A549 (cell line): ENCODE results near the gene COBL. TPM values are rescaled to one million over a fixed set of nuclear protein-coding genes. Genes with fewer than 3 reads are reported as not detected.

ENCODE experiments used
- ATAC-seq, 2 experiments: fragments of 200-7000 bp in 1 of 2; fragments of >200 bp in 1 of 2; cut with Nextera tagmentation in 1 of 2; cut with Tn5 transposase in 1 of 2; 3 replicates each; pipeline versions ENCODE4 v1.8.0 to v1.9.1; 2018 to 2020; ENCODE audit warnings: mild to moderate bottlenecking in 1 of 2, moderate library complexity in 1 of 2
- CTCF ChIA-PET: fragments of 300-600 bp; sonication (Branson Sonifier 250); formaldehyde crosslinking; extraction: SDS; loops from one replicate; lab custom pipeline; 2021; ENCODE audit warnings: antibody characterized with exemption, inconsistent platforms; lab: Yijun Ruan, JAX
- POLR2A ChIA-PET: fragments of 350-600 bp; formaldehyde crosslinking; extraction: SDS; loops from one replicate; lab custom pipeline; 2021; ENCODE audit warnings: antibody characterized with exemption, inconsistent platforms; lab: Yijun Ruan, JAX
- DNase-seq, 2 experiments: peaks; one replicate each; pipeline versions ENCODE4 v3.0.0 to v3.0.0-alpha.2; 2011 to 2016; ENCODE audit warnings: low read depth in 1 of 2, low spot score in 1 of 2
- FAIRE-seq: peaks from 2 replicates; lab custom pipeline; 2011; peaks lifted over from hg19 to GRCh38; lab: Jason Lieb, UNC
- H3K27ac ChIP-seq, 2 experiments: fragments of >200 bp; sonication (Bioruptor Twin); formaldehyde crosslinking; 3 replicates each; pipeline ENCODE4 v1.5.1; 2016 to 2017
- H3K4me1 ChIP-seq: fragments of >200 bp; sonication (Bioruptor Twin); formaldehyde crosslinking; 3 replicates; pipeline ENCODE4 v1.6.1; 2016
- H3K4me2 ChIP-seq: fragments of >200 bp; sonication (Bioruptor Twin); formaldehyde crosslinking; 3 replicates; pipeline ENCODE4 v1.6.1; 2016
- H3K4me3 ChIP-seq: fragments of >200 bp; sonication (Bioruptor Twin); formaldehyde crosslinking; 3 replicates; pipeline ENCODE4 v1.5.1; 2016
- H3K9me3 ChIP-seq: fragments of >200 bp; sonication (Bioruptor Twin); formaldehyde crosslinking; 3 replicates; pipeline ENCODE4 v1.6.1; 2016
- BHLHE40 ChIP-seq: IDR thresholded peaks from 2 replicates; pipeline ENCODE4 v1.6.1; 2012; ENCODE audit warnings: low read depth, low read length, inconsistent platforms
- CBX8 ChIP-seq: fragments of 200-600 bp; sonication (generic); IDR thresholded peaks from 2 replicates; pipeline ENCODE4 v1.6.1; 2016
- CEBPB ChIP-seq, 2 experiments: fragments of >200 bp in 1 of 2; sonication (Bioruptor Twin) in 1 of 2; formaldehyde crosslinking in 1 of 2; IDR thresholded peaks; 2 replicates each; pipeline ENCODE4 v1.6.1; 2012 to 2016
- CHD4 ChIP-seq: fragments of 200-600 bp; sonication (generic); IDR thresholded peaks from 2 replicates; pipeline ENCODE4 v1.6.1; 2016; ENCODE audit warnings: antibody characterized with exemption, mild to moderate bottlenecking, borderline replicate concordance
- EHMT2 ChIP-seq: fragments of 200-600 bp; sonication (generic); IDR thresholded peaks from 2 replicates; pipeline ENCODE4 v1.6.1; 2016; ENCODE audit warnings: antibody characterized with exemption, low read depth, mild to moderate bottlenecking, moderate library complexity
- ESRRA ChIP-seq: fragments of 150-350 bp; IDR thresholded peaks from 2 replicates; pipeline ENCODE4 v1.6.1; 2014; ENCODE audit warnings: mild to moderate bottlenecking, low read length, borderline replicate concordance
- FOSB ChIP-seq: fragments of 250-450 bp; sonication (Bioruptor Pico); IDR thresholded peaks from 2 replicates; pipeline ENCODE4 v1.5.0; 2020; ENCODE audit warnings: mild to moderate bottlenecking, moderate library complexity
- FOXS1 ChIP-seq: fragments of 250-450 bp; sonication (Bioruptor Pico); IDR thresholded peaks from 2 replicates; pipeline ENCODE4 v1.5.0; 2020; ENCODE audit warnings: mild to moderate bottlenecking, moderate library complexity
- GATA3 ChIP-seq: IDR thresholded peaks from 2 replicates; pipeline ENCODE4 v1.6.1; 2012; ENCODE audit warnings: borderline replicate concordance
- HDAC2 ChIP-seq: fragments of 200-600 bp; sonication (generic); IDR thresholded peaks from 2 replicates; pipeline ENCODE4 v1.6.1; 2016
- HEYL ChIP-seq: fragments of 250-450 bp; sonication (Bioruptor Pico); IDR thresholded peaks from 2 replicates; pipeline ENCODE4 v1.8.0; 2021; ENCODE audit warnings: mild to moderate bottlenecking, moderate library complexity
- HOXA7 ChIP-seq: fragments of 250-450 bp; sonication (Bioruptor Pico); IDR thresholded peaks from 2 replicates; pipeline ENCODE4 v1.5.0; 2020; ENCODE audit warnings: mild to moderate bottlenecking, moderate library complexity
- HOXB13 ChIP-seq: fragments of 250-450 bp; sonication (Bioruptor Pico); IDR thresholded peaks from 2 replicates; pipeline ENCODE4 v1.5.0; 2020; ENCODE audit warnings: low read depth, mild to moderate bottlenecking, moderate library complexity
- HOXB5 ChIP-seq: fragments of 250-450 bp; sonication (Bioruptor Pico); IDR thresholded peaks from 2 replicates; pipeline ENCODE4 v1.5.0; 2020; ENCODE audit warnings: mild to moderate bottlenecking, moderate library complexity
- KDM1A ChIP-seq: fragments of 200-600 bp; sonication (generic); IDR thresholded peaks from 2 replicates; pipeline ENCODE4 v1.6.1; 2016; ENCODE audit warnings: low read depth, mild to moderate bottlenecking
- KDM5A ChIP-seq: fragments of 200-600 bp; sonication (generic); IDR thresholded peaks from 2 replicates; pipeline ENCODE4 v1.6.1; 2016; ENCODE audit warnings: antibody characterized with exemption, mild to moderate bottlenecking
- NPAS2 ChIP-seq: fragments of 250-450 bp; sonication (Bioruptor Pico); IDR thresholded peaks from 2 replicates; pipeline ENCODE4 v1.8.0; 2022; ENCODE audit warnings: mild to moderate bottlenecking, moderate library complexity, borderline replicate concordance
- POLR2AphosphoS2 ChIP-seq: conservative IDR thresholded peaks from 2 replicates; pipeline ENCODE4 v1.6.1; 2012; ENCODE audit warnings: low read length, improper control_type of control experiment, inconsistent platforms
- RAD21 ChIP-seq, 2 experiments: fragments of >200 bp in 1 of 2; sonication (Bioruptor Twin) in 1 of 2; formaldehyde crosslinking in 1 of 2; IDR thresholded peaks in 1 of 2; conservative IDR thresholded peaks in 1 of 2; 2 replicates in 1 of 2; 3 replicates in 1 of 2; pipeline ENCODE4 v1.6.1; 2012 to 2018; ENCODE audit warnings: inconsistent platforms in 1 of 2
- RARB ChIP-seq: fragments of 250-450 bp; sonication (Bioruptor Pico); IDR thresholded peaks from 2 replicates; pipeline ENCODE4 v1.8.0; 2021; ENCODE audit warnings: mild to moderate bottlenecking, moderate library complexity
- SMC3 ChIP-seq: fragments of >200 bp; sonication (Bioruptor Twin); formaldehyde crosslinking; IDR thresholded peaks from 3 replicates; pipeline ENCODE4 v1.6.1; 2018; ENCODE audit warnings: inconsistent platforms
- TP53 ChIP-seq: fragments of 250-450 bp; sonication (Bioruptor Pico); IDR thresholded peaks from 2 replicates; pipeline ENCODE4 v1.5.0; 2021; ENCODE audit warnings: mild to moderate bottlenecking, moderate library complexity
- ZC3H11A ChIP-seq: fragments of 450-650 bp; IDR thresholded peaks from 2 replicates; pipeline ENCODE4 v1.6.1; 2014; ENCODE audit warnings: antibody characterized with exemption, mild to moderate bottlenecking
- ZFP36 ChIP-seq: fragments of 450-650 bp; IDR thresholded peaks from 2 replicates; pipeline ENCODE4 v1.6.1; 2014; ENCODE audit warnings: borderline replicate concordance; ENCODE audit not compliant: partially characterized antibody
- ZNF302 ChIP-seq: fragments of 250-450 bp; sonication (Bioruptor Pico); IDR thresholded peaks from 2 replicates; pipeline ENCODE4 v1.9.0; 2021; ENCODE audit warnings: inconsistent platforms, mild to moderate bottlenecking, moderate library complexity
- WGBS: methylation state at CpG from one replicate; pipeline ENCODE4 v1.1.6; 2017; ENCODE audit errors: missing lambda C conversion rate; 5-methylcytosine and 5-hydroxymethylcytosine counted together
- polyA plus RNA-seq, 4 experiments: library from polyadenylated mRNA; depleted of rRNA in 3 of 4; stranded (reverse); fragments of >200 nt; fragmentation: RNase III in 1 of 4; extraction: RNeasy Plus Mini Kit Qiagen cat#74134 plus additional on column Dnase treatment in 1 of 4; gene quantifications; 2 replicates in 3 of 4; 3 replicates in 1 of 4; pipeline ENCODE4 v1.2.3, GENCODE V29; 2011 to 2017
- TF ChIP-seq, protein P1 (sequence below): fragments of 450-650 bp; IDR thresholded peaks from 2 replicates; pipeline ENCODE4 v1.6.1; 2014; ENCODE audit warnings: antibody characterized with exemption
- TF ChIP-seq, protein P2 (sequence below): fragments of 250-450 bp; sonication (Bioruptor Pico); IDR thresholded peaks from 2 replicates; pipeline ENCODE4 v1.5.0; 2020; ENCODE audit warnings: low read depth, mild to moderate bottlenecking, moderate library complexity
- TF ChIP-seq, protein P3 (sequence below): fragments of >200 bp; sonication (Bioruptor Twin); formaldehyde crosslinking; IDR thresholded peaks from 3 replicates; pipeline ENCODE4 v1.6.1; 2016
- TF ChIP-seq, protein P4 (sequence below): fragments of 250-450 bp; sonication (Bioruptor Pico); IDR thresholded peaks from 2 replicates; pipeline ENCODE4 v1.5.0; 2021; ENCODE audit warnings: mild to moderate bottlenecking, moderate library complexity, borderline replicate concordance

The COBL gene
- polyA plus RNA-seq, 2 of the 4 experiments (the other 2 are of a cell fraction) = 1.5 to 7.4 TPM

DNA sequence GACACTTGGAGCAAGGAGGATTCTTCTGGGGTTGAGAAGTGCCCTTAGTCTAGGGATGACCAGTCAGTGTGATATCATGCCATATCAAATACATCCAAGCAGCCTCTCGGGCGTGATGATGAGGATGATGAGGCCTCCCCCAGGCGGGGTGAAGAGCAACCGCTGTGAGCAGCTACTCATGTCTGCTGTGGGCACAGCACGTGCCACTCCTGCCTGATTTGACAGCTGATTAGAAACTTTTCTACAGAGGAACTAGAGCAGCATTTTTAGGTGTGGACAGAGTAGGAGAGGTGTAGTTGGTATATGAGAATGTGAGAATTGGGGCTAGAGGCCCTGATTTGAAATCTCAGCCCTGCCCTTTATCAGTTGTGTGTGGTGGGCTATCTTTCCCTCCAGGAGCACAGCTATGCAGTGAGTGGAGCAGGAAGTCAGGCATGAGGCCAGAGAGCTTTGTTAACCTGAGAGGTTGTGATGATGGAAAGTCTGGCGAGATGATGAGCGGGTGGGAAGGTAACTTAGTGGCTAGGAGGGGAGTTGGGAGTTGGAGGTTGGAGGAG, 49.6 kb upstream of the COBL start:
- no peak for DNase-seq
- ChIA-PET POLR2A (no interaction called here), CTCF (interaction anchor here (0.6 to 6.8 kb wide), 42 partner anchors 8 to 1230 kb away, joined by 3 to 176 read pairs (median 4); no protein-coding TSS in a partner anchor)
- peak in 1 of 2 experiments; percentile 6; a peak in 1 of 6 replicates for ATAC-seq
- Histone ChIP-seq H3K4me1 (no peaks in the 10 kb centered on the region), H3K9me3 (no peaks in the 10 kb centered on the region), H3K27ac (no peak overlapping the region), H3K4me2 (no peak overlapping the region), H3K4me3 (no peak overlapping the region)
- TF ChIP-seq ZC3H11A (no peak), SMC3 (no peak), KDM5A (no peak), EHMT2 (no peak), RAD21 (conservative IDR thresholded peaks at IDR 0.05 in 1 of 2, IDR thresholded peaks at IDR 0.05 in 1 of 2) (no peak), NPAS2 (CRISPR knock-in tag) (no peak), FOSB (CRISPR knock-in tag) (no peak), TP53 (CRISPR knock-in tag) (no peak), RARB (CRISPR knock-in tag) (no peak), ESRRA (no peak), HOXA7 (CRISPR knock-in tag) (no peak), CBX8 (no peak)
- WGBS = 59% methylated on average over 7 of the region's 7 CpGs
- FAIRE-seq = no peak

DNA sequence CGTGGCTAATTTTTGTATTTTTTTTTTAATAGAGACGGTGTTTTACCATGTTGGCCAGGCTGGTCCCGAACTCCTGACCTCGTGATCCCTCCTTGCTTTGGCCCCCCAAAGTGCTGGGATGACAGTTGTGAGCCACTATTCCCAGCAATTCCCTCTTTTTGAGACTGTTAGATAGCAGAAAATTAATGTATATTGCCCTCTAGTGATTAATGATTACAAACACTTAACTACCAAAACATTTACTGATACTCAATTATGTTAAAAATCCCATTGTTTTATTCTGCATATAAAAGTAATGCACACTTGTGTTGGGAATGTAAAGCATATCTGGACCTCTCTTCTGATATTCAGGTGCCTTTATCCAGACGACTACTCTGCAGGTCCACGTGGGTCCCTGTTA, 41.2 kb upstream of the COBL start:
- WGBS = 40% methylated on average over 6 of the region's 6 CpGs
- Histone ChIP-seq H3K27ac (no peak overlapping the region), H3K4me1 (no peaks in the 10 kb centered on the region), H3K4me2 (no peak overlapping the region), H3K9me3 (0 out of 3 replicates have a peak, but pooled peaks cover 2% of the 10 kb centered on the region)
- ChIA-PET POLR2A (no interaction called here), CTCF (interaction anchor here (0.6 to 4.6 kb wide), 12 partner anchors 9 to 756 kb away, joined by 3 to 30 read pairs (median 4); no protein-coding TSS in a partner anchor)
- no peak; a peak in 1 of 6 replicates for ATAC-seq
- no peak for FAIRE-seq
- DNase-seq = no peak
- TF ChIP-seq HOXB13 (no peak), RAD21 (conservative IDR thresholded peaks at IDR 0.05 in 1 of 2, IDR thresholded peaks at IDR 0.05 in 1 of 2) (peak; percentile 33 to 39; a peak in 3 of 5 replicates), HOXB5 (CRISPR knock-in tag) (no peak), SMC3 (peak; percentile 37; the same call in 1 of the 3 replicates), CHD4 (no peak)
- TF ChIP-seq, all 56 proteins: peak for 2
- H3K4me3 ChIP-seq = no peak overlapping the region

DNA sequence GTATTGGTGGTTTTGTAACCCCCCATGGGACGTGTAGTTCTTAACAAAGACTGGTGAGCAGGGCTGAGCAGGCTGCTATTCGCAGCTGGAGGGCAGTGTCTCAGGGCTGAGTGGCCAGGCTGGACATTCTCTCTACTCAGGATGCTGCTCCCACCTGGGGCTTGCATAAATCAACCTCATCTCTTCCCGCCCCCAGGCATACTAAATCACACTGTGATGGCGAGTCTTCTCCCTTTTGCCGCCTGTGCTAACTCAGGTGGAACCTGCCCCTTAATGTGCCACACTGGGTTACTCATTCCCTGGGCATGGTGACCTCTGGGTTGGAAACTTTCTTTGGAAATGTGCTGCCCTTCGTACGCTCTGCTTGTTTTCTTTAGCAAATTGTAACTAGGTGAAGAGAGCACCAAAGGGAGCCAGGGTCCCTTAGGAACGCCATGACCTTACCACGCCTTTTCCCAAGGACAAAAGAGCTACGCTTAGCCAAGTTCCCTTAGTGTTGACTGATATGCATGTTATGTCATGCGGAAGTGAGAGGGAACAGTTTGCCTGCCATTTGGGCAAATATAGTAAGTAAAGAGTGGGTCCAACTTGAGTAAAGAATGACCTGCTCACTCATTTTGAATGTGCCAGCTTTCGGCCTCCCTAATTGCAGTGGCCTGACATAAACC, 40.4 kb upstream of the COBL start:
- Histone ChIP-seq H3K4me2 (no peak overlapping the region), H3K4me3 (no peak overlapping the region), H3K27ac (no peak overlapping the region), H3K9me3 (0 out of 3 replicates have a peak, but pooled peaks cover 2% of the 10 kb centered on the region), H3K4me1 (no peaks in the 10 kb centered on the region)
- ChIA-PET POLR2A (no interaction called here), CTCF (interaction anchor here (1.0 to 4.6 kb wide), 5 partner anchors 12 to 194 kb away, joined by 3 to 30 read pairs (median 4); no protein-coding TSS in a partner anchor)
- no peak for ATAC-seq
- no peak for FAIRE-seq
- no peak for TF ChIP-seq ZC3H11A
- TF ChIP-seq FOXS1 (CRISPR knock-in tag) = no peak
- no peak for TF ChIP-seq GATA3
- no peak for TF ChIP-seq POLR2AphosphoS2
- TF ChIP-seq HEYL (CRISPR knock-in tag) = no peak
- TF ChIP-seq, protein P1, sequence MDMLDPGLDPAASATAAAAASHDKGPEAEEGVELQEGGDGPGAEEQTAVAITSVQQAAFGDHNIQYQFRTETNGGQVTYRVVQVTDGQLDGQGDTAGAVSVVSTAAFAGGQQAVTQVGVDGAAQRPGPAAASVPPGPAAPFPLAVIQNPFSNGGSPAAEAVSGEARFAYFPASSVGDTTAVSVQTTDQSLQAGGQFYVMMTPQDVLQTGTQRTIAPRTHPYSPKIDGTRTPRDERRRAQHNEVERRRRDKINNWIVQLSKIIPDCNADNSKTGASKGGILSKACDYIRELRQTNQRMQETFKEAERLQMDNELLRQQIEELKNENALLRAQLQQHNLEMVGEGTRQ = no peak
- TF ChIP-seq ZFP36 = no peak
- TF ChIP-seq, protein P2, sequence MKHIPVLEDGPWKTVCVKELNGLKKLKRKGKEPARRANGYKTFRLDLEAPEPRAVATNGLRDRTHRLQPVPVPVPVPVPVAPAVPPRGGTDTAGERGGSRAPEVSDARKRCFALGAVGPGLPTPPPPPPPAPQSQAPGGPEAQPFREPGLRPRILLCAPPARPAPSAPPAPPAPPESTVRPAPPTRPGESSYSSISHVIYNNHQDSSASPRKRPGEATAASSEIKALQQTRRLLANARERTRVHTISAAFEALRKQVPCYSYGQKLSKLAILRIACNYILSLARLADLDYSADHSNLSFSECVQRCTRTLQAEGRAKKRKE = no peak
- TF ChIP-seq CHD4 = no peak
- no peak for TF ChIP-seq HDAC2
- TF ChIP-seq ZNF302 (CRISPR knock-in tag) = no peak
- TF ChIP-seq CEBPB (IDR thresholded peaks at IDR 0.05) = no peak
- TF ChIP-seq KDM1A = no peak
- TF ChIP-seq, protein P3, sequence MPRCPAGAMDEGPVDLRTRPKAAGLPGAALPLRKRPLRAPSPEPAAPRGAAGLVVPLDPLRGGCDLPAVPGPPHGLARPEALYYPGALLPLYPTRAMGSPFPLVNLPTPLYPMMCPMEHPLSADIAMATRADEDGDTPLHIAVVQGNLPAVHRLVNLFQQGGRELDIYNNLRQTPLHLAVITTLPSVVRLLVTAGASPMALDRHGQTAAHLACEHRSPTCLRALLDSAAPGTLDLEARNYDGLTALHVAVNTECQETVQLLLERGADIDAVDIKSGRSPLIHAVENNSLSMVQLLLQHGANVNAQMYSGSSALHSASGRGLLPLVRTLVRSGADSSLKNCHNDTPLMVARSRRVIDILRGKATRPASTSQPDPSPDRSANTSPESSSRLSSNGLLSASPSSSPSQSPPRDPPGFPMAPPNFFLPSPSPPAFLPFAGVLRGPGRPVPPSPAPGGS = no peak
- TF ChIP-seq, protein P4, sequence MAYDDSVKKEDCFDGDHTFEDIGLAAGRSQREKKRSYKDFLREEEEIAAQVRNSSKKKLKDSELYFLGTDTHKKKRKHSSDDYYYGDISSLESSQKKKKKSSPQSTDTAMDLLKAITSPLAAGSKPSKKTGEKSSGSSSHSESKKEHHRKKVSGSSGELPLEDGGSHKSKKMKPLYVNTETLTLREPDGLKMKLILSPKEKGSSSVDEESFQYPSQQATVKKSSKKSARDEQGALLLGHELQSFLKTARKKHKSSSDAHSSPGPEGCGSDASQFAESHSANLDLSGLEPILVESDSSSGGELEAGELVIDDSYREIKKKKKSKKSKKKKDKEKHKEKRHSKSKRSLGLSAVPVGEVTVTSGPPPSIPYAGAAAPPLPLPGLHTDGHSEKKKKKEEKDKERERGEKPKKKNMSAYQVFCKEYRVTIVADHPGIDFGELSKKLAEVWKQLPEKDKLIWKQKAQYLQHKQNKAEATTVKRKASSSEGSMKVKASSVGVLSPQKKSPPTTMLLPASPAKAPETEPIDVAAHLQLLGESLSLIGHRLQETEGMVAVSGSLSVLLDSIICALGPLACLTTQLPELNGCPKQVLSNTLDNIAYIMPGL (CRISPR knock-in tag) = no peak
- no peak for TF ChIP-seq BHLHE40
- DNase-seq = no peak
- WGBS = 66% methylated on average over 12 of the region's 12 CpGs
